HUDEP-2 (cell line): Measurements from ENCODE around the gene CEBPG.

Source experiments
- DNase-seq, 76 experiments: peaks; one replicate each; lab custom pipeline; 2025; ENCODE audit not compliant: unreplicated experiment in 76 of 76; lab: John Stamatoyannopoulos, UW

Gene CEBPG

DNA sequence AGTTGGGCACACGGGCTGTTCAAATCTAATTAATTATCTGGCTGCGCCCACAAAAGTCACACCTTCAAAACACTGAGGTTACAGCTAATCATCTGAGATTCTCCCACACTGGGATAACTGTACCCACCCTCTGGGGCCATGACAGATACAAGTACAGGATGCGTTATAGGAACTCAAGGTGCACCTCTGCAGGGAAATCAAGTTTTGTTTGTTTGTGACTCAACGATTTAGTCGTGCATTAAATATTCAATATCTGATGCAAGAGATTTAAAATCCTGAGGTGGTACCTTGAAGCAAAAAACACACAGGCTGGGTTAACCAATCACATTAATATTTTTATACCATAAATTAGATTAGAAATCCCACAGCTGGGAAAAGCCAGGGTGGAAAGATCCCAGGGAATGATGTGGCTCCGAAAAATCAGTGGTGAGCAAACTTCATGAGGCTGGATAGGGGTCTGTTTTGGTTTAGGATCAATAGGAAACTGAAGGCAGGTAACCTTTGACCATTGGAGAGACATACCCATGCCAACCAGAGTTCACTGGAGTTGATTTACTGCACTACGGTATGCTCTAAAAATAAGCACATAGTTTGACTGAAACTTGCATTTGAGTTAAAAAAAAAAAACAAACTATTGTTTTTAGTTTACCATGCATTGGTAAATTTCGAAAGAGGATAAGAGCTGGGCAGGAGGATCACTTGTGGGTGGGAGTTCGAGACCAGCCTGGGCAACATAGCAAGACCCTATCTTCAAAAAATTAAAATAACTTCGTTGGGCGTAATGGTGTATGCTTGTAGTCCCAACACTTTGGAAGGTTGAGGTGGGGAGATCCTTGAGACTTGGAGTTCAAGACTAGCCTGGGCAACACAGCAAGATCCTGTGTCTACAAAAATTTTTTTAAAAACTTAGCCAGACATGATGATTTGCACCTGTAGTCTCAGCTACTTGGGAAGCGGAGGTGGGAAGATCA is 23.9 kb upstream of the CEBPG start:
- DNase-seq: no peak

DNA sequence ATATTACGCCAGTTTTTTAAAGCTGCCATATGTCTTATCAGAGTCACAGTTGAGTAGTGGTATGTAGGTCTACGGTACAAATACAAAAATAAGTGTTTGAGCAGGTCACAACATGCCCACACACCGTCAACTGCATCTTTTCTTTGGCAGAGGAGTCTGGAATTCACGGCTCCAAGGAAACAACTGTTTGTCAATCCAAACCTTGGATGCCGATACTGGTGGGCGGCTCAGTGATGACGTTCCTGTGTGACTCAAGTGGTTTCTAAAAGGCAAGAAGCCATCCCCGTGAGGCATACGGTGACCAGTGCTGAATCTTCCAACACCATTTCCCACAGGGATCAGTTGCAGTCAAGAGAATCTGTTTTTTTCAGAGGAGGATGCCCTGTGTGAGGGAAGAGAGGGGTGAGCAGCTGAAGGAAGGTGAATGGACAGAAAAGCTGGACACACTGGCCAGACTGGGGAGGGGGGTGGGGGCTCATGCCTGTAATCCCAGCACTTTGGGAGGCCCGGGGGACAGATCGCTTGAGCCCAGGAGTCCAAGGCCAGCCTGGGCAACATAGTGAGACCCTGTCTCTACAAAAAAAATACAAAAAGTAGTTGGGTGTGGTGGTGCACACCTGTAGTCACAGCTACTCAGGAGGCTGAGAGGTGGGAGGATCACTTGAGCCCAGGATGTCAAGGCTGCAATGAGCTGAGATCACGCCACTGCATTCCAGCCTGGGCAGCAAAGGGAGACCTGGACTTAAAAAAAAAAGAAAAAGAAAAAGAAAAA is 22.8 kb upstream of the CEBPG start:
- DNase-seq: no peak

DNA sequence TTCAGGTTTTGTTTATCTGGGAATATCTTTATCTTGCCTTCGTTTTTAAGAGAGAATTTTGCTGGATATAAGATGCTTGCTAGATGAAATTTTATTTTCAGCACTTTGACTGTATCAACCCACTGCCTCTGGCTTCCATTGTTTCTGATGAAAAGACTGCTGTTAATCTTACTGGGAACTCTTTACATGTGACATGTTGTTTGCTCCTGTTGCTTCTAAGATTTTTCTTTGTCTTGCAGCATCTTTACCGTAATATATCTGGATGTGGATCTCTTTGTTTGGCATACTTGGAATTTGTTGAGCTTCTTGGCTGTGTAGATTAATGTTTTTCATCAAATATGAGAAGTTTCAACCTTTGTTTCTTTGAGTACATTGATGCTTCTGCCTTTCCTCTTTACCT is 18.0 kb upstream of the CEBPG start:
- no peak for DNase-seq

DNA sequence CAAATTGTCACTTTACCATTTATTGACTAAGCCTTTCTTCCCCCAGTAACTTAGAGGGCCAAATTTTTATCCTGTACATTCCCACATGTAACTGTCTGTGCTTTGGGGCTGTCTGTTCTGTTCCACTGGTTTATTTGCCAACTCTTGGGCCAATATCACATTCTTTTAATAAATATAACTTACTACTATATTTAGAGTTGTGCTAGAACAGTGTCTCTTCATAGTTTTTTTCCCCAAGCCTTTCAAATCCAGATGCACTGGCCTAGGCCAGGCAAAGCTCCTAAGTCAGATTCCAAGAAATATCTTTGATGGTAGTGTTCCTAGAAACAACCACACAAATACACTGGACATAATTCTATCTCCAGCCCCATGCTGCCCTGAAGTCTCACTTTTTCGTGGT is 16.0 kb upstream of the CEBPG start:
- no peak for DNase-seq

DNA sequence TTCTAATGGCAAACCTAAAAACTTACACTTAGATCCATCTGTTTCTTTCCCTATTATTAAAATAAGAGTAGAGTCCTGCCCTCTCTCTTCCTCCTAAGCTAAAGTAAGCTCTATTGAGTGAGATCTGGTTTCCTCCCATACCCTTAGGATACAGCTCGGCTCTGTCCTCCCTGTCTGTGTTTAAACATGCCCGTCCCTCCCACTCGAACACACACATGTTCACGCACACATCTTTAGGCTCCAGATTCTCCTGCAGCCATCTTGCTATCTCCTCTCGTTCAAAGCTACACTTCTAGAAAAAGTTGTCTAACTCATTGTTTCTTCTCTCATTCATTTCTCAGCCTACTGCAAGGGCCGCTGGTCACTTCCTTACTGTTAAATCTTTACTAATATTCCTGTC is 15.1 kb upstream of the CEBPG start:
- DNase-seq: no peak

DNA sequence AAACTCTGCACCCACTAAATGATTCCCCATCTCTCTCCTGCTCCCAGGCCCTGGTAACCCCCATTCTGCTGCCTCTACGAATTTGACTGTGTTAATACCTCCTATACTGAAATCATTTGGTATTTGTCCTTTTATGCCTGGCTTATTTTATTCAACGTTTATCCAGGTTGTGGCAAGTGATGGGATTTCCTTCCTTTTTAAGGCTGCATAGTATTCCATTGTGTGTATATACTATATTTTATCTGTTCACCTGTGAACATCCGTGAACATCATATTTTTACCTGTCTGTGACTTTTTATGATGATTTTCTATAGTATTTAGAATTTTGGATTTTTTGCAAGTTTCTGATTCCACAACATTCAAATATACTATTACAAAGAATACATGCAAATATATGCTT is 13.9 kb upstream of the CEBPG start:
- DNase-seq: no peak

DNA sequence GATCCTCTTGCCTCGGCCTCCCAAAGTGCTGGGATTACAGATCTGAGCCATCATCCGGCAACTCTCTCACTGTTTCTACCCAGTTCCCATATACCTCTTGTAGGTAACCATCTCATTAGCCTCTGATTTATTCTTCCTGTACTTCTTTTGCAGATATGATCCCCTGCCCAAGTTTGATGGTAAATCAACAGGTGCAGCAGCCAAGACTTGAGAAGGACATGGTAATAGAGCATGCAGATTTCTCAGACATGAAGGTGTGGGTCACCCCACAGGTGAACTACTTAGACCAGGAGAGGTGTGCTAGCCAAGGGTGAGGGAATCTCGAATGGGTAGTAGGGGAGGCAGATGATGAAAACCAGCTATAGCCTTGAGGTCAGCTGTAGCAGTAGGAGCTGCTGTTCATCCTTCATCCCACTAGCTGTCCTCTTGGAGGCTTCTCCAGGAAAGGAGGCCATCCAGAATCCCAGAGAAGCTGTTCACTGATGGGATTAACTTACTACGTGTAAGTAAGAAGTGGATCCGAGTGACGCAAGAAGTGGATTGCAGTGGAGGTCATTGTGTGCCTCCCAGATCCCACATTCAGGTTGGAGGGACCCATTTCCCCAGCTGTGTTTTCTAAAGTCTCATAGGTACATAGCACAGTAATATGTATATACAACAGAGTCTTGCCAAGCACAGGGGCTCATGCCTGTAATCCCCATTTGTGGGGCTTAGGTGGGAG is 10.8 kb upstream of the CEBPG start:
- DNase-seq: no peak

DNA sequence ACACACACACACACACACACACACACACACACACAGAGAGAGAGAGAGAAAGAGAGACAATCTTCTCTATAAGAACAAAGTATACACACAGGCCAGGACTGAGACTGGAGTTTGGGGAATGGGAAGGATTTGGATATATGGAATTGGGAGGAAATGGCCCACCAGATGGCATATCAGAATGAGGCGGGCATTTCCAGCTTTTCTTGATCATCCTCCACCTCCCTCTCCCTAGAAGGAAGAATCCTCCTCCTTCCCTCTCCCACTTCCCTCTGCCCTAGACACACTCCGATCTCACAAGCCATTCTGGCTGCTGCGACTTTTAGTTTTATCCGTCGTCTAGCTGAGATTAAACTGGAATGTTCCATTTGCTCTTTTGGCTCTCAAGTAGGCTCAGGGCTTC is 10.0 kb upstream of the CEBPG start:
- DNase-seq: no peak

DNA sequence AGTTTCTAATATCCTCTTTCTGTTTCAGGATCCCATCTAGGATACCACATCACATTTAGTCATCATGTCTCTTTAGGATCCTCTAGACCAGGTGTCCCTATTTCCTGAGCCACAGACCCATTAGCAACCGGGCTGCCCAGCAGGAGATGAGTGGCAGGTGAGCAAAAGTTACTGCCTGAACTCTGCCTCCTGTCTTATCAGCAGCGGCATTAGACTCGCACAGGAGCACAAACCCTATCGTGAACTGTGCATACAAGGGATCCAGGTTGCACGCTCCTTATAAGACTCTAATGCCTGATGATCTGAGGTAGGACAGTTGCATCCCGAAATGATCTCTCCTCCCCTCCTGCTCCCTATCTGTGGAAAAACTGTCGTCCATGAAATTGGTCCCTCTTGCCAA is 7.8 kb upstream of the CEBPG start:
- no peak for DNase-seq

DNA sequence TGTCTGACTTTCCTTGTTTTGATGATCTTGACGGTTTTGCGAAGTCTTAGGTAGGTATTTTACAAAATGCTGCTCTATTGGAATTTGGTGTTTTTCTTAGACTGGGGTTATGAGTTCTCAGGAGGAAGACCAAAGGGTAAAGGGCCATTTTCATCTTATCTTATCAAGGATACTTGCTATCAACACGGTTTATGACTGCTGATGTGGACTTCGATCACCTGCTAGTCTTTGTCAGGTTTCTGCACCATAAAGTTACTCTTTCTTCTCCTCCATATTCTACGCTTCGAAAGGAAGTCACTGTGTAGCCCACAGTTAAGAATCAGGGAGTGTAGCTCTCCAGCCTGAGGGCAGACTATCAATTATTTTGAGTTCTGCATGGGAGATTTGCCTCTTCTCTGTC is 7.4 kb upstream of the CEBPG start:
- DNase-seq: no peak

DNA sequence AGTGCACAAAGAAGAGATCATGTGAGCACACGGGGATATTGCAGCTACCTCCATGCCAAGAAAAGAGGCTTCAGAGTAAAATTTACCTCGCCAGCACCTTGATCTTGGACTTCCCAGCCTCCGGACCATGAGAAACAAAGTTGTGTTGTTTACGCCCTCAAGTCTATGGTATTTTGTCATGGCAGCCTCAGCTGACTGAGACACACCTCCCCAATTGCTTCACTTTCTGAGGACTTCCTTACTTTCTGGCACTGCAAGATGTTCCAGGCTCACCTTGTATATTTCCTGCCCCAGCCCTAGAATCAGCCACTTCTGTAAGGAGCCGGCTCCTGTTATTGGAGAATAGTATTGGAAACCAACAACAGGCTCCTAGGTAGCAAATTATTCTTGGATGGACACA is 6.6 kb upstream of the CEBPG start:
- DNase-seq: no peak

DNA sequence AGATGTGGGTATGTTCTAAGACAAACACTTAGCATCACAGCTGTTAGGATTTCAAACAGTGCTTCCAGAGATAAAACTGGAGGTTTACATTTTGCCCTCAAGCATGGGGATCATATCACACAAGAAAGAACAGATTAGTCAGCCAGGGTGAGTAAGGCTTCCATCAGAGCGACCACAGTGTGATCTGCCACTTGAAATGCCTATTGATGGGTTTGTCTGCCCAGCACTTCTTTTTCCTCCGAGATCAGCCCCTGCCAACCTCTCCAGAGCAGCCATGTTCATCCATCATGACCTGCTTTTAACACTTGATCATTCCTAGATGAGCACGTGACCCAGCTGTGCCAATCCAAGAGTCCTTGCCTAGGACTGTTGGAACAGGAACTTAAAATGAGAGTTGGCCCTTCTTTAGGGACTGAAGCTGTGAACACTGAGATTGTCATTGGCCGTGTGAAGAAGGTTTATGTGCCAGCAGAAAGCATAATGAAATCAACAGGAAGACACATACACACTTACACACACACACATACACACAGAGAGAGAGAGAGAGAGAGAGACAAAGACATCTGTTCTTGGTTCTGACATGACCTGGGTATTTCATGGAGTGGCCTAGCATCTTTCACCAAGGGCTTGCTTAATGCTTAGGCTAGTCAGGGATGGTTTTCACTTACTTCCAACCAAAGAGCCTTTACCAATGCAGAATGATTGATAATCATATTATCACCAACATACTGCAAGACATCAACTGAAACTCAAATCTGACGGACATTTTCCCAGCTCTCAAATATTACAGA is 5.2 kb upstream of the CEBPG start:
- no peak for DNase-seq

DNA sequence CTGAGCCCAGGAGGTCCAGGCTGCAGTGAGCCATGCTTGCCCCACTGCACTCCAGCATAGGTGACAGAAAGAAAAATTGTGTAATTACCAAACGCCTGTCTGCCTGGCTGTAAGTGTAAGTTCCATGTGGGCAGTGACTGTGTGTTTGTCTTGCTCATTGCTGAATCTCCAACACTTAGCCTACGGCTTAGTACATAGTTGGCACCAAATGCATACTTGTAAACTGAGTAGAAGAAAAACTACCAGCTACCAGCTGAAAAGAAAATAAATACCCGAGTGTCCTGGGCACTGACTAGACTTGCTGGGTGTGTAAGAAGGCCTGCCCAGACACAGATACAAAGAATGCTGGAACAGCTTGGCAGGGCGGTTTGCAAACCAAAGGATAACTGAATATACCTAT is 2.7 kb upstream of the CEBPG start:
- no peak for DNase-seq

DNA sequence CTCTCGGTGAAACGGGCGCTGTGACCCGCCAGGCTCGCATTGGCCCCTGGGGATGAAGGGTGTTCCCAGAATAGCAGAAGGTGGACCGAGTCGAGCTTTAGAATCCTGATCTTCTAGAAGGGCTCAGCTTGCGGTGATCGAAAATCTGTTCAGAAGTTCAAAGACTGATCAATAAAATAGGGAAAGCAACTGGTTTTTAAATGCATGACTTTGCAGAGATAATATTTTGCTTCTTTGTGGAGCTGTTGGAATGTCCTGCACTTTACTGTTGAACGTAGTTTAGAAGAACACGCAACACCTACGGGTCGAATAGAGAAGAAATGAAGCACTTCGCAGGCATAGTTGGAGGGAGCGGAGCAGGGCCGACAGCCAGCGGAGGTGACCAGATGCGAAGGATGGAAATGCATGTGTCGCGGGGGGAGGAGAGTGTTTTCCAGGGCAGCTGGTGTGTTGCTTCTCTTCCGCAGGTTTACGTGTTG is 766 bp downstream of the CEBPG start:
- DNase-seq: peak in 23 of 76 experiments; percentile 14 to 74 (median 54)

DNA sequence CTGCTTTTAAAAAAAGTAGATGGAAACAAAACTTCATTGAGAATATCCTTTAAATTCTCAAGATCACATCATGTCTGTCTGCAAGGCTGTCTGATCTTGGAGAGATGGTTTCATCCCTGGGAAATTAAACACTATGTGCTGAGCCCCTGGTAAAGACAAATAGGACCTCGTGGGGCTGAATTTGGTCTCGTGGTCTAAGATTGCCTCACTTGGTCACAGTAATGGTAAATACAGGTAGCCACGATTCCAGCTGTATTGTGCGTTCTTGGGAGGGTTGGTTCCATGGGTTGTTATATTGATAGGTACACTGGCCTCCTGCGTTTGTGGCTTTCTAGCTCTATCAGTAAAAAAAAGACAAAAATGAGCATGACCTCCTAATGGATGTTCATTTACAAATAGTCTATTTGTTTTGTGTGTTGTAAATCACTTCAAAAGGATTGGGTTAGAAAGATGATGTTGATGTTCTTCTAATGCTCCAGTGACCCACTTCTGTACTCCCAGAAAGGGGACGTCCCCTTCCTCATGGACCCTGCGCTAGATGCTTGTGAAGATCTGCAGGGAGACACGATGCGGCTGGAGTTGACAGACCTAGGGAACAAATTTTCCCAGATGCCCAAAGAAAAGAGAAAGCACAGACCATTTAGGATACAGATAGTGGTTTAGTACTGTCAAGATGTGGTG is 1.8 kb downstream of the CEBPG start:
- DNase-seq: no peak

DNA sequence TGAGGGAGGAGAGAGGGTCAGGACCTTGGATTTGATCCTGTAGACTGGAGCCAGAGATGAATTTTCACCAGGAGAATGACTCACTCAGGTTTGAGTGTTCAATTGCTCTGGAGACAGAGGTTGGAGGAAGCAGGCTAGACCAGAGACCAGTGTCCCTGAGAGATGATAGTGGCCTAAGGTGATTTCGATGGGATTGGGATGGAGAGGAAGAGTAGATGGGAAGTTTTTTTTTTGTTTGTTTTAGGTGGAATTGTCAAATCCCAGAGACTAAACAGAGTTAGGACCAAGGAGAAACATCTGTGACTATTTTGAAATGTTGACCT is 2.3 kb downstream of the CEBPG start:
- DNase-seq: no peak

DNA sequence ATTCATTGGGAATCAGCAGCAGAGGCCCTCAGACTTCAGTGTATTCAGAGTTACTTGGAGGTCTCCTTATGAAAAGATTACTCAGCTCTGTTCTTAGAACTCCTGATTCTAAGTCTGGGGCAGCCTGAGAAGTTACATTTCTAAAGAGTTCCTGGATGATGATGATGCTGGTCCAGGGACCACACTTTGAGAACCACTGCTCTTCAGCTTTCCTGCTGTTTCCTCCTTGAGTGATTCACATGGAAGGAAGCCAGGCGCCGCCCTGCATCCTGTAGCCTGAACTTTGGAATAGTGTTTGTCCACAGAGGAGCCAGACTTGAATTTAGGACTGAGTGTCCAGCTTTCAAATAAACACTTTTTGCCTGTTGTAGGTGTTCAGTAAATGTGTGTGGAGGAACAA is 2.9 kb downstream of the CEBPG start:
- no peak for DNase-seq

DNA sequence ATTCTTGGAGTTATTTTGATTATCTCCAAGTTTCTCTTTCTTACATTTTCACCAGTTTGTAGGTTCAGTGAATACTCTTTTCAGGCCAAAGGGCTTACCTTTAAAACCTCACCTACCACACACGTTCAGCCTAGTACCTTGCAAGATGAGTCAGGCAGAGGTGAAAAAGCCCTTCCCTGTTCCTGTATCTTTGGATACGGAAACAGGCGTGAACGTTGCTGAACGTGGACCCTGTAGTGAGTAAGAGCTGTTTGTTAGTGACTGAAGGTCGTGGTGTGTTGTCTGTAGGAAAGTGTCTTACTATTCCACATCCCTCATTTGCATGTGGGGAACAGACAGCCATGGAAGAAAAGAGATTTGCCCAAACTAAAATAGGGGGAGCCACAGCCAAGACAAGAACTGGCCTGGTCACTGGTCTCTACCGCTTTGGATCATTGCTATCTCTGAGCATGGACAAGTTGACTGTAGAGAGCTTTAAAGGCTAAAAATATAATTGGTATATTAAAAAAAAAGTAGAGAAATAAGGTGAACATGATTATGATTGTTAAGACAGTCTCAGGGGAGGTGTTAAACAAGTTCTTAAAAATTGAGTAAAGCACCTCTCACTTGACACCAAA is 3.5 kb downstream of the CEBPG start:
- no peak for DNase-seq
